Activated T-helper 17 cell treated with anti-CD3 and anti-CD28 coated beads, Interleukin-2, amount 50 U/mL, for 72 hours (primary cell): ENCODE results near the gene SEC23B. TPM values are rescaled to one million over a fixed set of nuclear protein-coding genes. Genes with fewer than 3 reads are reported as not detected.
"Not testable (repeated sequence)": the region's sequence is repeated elsewhere in the genome, so short reads cannot be mapped to it uniquely, and the experiment has no call there.

Source experiments
- ATAC-seq: fragments of 150-1000 bp; cut with Tn5 transposase; replicated peaks from 2 replicates; pipeline ENCODE4 v1.10.0; 2021; ENCODE audit warnings: mild to moderate bottlenecking, moderate library complexity
- H3K27ac Mint-ChIP-seq: one replicate; pipeline ENCODE4 v1.8.0; 2022; ENCODE audit warnings: mixed read lengths
- H3K27me3 Mint-ChIP-seq: one replicate; pipeline ENCODE4 v1.8.0; 2022; ENCODE audit warnings: mixed read lengths
- H3K36me3 Mint-ChIP-seq: one replicate; pipeline ENCODE4 v1.8.0; 2022; ENCODE audit warnings: low read depth, mild to moderate bottlenecking, mixed read lengths
- H3K4me1 Mint-ChIP-seq: one replicate; pipeline ENCODE4 v1.8.0; 2022; ENCODE audit warnings: mixed read lengths
- H3K4me3 Mint-ChIP-seq: one replicate; pipeline ENCODE4 v1.8.0; 2022; ENCODE audit warnings: mild to moderate bottlenecking, mixed read lengths
- H3K9me3 Mint-ChIP-seq: one replicate; pipeline ENCODE4 v1.8.0; 2022; ENCODE audit warnings: mixed read lengths
- total RNA-seq, 2 donors: library from RNA; stranded (reverse); gene quantifications; one replicate each; pipeline ENCODE4 v1.2.3, GENCODE V29; 2022

SEC23B gene
- total RNA-seq, 2 donors from 2014 or later, result 97.7 to 105 TPM

DNA sequence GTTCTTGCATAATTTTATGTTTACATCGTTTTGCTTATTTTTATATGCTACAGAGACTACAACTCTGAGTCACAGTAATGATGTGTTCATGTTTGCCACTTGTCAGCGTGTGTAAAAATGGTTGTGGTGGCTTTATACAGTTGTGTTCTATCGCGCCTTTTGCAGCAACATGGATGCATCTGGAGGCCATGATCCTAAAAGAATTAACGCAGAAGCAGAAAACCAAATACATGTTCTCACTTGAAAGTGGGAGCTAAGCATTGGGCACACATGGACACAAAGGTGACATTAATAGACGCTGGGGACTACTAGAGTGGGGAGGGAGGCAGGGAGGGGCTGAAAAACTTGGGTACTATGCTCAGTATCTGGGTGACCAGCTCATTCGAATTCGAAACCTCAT lies 996 bp upstream of the SEC23B start:
- Mint-ChIP-seq H3K4me1 (peaks cover 16% of the 10 kb centered on the region), H3K4me3 (peak overlapping the region; percentile 96)
- ATAC-seq, result peak; percentile 36

DNA sequence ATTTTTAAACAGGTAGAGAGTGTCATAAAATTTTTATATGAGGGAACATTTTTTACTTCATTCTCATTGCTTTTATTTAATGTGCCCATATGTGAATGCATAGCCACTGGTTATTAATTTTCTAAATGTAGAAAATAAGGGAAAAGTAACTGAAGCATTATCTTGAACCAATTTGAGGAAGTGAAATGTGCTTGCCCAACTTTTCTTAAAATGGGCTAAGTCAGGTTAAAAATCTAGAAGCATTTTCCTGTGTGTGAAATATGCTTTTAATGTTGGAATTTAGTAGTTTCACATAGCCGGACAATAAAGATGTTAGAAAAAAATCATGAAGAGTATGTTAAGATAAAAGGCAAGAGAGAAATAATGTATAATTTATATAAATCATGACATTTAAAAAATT lies 3.8 kb downstream of the SEC23B start:
- Mint-ChIP-seq H3K27ac (no peak overlapping the region), H3K36me3 (no peaks in the 10 kb centered on the region), H3K27me3 (no peaks in the 10 kb centered on the region), H3K4me3 (peak overlapping the region; percentile 10), H3K9me3 (no peaks in the 10 kb centered on the region), H3K4me1 (peaks cover 21% of the 10 kb centered on the region)
- ATAC-seq, result no peak

More for the DNA sequence above, 996 bp upstream of the SEC23B start:
- Mint-ChIP-seq H3K36me3 (no peaks in the 10 kb centered on the region), H3K27me3 (no peaks in the 10 kb centered on the region), H3K27ac (peak overlapping the region; percentile 99), H3K9me3 (no peaks in the 10 kb centered on the region)

DNA sequence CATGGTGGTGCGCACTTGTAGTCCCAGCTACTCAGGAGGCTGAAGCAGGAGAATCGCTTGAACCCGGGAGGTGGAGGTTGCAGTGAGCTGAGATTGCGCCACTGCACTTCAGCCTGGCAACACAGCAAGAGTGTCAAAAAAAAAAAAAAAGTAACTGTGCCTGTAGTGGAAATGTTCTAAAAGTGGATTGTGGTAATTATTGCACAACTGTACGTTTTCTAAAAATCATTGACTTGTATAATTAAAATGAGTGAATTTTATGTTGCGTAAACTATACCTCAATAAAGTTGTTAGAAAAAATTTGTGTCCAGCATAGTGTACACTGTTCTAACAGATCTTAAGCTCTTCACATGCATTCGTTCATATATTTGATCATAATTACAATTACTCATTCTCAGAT lies 5.5 kb downstream of the SEC23B start:
- no peaks in the 10 kb centered on the region for H3K36me3 Mint-ChIP-seq
- H3K27ac Mint-ChIP-seq, result no peak overlapping the region
- no peaks in the 10 kb centered on the region for H3K9me3 Mint-ChIP-seq
- H3K4me3 Mint-ChIP-seq, result no peak overlapping the region
- no peak for ATAC-seq
- no peaks in the 10 kb centered on the region for H3K27me3 Mint-ChIP-seq
- peaks cover 17% of the 10 kb centered on the region for H3K4me1 Mint-ChIP-seq

DNA sequence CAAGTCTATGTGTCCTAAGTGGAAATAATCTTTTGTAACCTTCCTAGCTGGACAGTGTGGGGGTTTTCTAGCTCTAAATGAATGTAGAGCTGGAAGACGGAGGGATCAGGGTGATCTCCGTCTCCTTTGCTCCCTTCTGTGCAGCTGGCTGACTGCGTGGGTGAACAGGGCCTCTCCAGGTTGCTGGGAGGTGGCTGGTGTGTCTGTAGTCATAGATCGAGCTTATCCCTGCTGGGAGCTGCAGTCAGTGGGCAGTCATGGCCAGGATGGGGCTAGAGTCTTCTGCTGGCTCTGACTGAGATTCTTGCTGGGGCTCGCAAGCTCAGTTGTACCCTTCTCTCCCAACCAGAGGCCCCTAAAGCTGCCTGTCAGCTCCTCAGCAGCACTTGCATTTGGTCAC lies 6.4 kb downstream of the SEC23B start:
- H3K9me3 Mint-ChIP-seq, result no peaks in the 10 kb centered on the region
- no peaks in the 10 kb centered on the region for H3K36me3 Mint-ChIP-seq
- no peak overlapping the region for H3K4me3 Mint-ChIP-seq
- no peaks in the 10 kb centered on the region for H3K27me3 Mint-ChIP-seq
- no peak overlapping the region for H3K27ac Mint-ChIP-seq
- ATAC-seq, result no peak
- H3K4me1 Mint-ChIP-seq, result peaks cover 17% of the 10 kb centered on the region

DNA sequence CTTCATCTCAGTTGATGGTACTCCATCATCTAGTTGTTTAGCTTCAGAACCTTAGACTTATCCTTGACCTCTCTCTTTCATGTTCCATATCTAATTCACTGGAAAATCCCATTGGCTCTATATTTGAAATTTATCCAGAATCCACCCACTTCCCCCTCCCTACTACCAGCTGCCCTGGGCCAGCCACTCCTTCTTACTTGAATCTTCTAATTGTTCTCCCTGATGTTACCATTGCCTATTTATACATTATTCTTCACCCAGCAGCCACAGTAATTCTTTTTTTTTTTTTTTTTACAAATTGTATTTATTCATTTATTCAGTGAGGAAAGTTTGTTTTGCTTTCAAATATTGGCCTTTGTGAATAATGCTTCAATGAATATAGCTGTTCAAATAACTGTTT lies 8.2 kb downstream of the SEC23B start:
- H3K27me3 Mint-ChIP-seq, result no peaks in the 10 kb centered on the region
- no peaks in the 10 kb centered on the region for H3K9me3 Mint-ChIP-seq
- H3K27ac Mint-ChIP-seq, result no peak overlapping the region
- no peak for ATAC-seq
- no peak overlapping the region for H3K4me3 Mint-ChIP-seq
- no peaks in the 10 kb centered on the region for H3K36me3 Mint-ChIP-seq
- H3K4me1 Mint-ChIP-seq, result peaks cover 9% of the 10 kb centered on the region

DNA sequence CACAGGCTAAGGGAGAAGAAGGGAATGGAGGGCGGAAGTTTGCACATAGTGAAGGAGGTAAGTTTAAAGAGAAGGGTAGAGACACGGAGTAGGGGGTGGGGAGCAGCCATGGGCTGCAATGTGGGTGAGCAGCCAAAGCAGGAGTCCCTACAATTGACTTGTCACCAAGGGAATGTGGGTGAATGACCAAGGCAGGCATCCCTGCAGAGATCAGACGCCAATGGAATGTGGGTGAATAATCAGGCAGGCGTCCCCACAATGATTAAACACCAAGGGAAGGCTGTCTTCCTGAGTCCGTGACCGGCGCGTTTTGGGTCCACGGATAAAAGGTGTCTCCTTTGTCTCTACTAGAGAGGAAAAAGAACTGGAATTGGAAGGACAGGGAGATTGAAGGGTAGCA lies 14.3 kb downstream of the SEC23B start:
- not testable (repeated sequence) for H3K4me1 Mint-ChIP-seq, H3K27ac Mint-ChIP-seq, H3K9me3 Mint-ChIP-seq, ATAC-seq, H3K27me3 Mint-ChIP-seq, H3K4me3 Mint-ChIP-seq, H3K36me3 Mint-ChIP-seq

DNA sequence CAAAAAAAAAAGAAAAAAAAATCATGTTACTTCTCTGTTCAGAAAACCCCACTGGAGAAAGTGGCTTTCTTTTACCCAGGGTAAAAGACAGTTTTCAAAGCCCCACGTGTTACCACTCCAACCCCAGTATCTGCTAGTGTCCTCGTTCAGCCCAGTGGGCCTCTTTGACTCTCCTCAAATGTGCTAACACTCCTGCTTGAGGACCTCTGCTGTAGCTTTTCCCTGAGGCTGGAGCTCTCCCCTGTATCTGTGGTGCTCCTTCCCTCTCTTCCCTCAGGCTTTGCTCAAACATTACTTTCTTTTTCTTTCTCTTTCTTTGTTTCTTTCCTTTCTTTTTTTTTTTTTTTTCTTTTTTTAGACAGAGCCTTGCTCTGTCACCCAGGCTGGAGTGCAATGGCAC lies 15.3 kb downstream of the SEC23B start:
- no peaks in the 10 kb centered on the region for H3K27me3 Mint-ChIP-seq
- no peak overlapping the region for H3K4me3 Mint-ChIP-seq
- H3K27ac Mint-ChIP-seq, result no peak overlapping the region

DNA sequence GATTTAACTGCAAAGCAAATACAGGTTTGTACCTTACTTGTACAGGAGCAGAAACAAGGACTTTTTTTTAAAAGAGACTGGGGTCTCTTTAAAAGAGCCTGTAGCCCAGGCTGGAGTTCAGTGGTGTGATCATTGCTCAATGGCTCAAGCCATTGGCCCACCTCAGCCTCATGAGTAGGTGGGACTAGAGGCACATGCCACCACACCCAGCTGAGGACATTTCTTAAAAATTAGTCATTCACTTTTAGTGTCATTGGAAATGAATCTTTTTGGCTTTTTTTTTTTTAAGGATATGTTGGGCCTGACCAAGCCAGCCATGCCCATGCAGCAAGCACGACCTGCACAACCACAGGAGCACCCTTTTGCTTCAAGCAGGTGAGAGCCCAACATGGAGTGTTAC lies 16.9 kb downstream of the SEC23B start:
- H3K36me3 Mint-ChIP-seq, result no peaks in the 10 kb centered on the region
- H3K9me3 Mint-ChIP-seq, result no peaks in the 10 kb centered on the region
- peaks cover 4% of the 10 kb centered on the region for H3K4me1 Mint-ChIP-seq
- H3K4me3 Mint-ChIP-seq, result no peak overlapping the region
- ATAC-seq, result no peak
- no peaks in the 10 kb centered on the region for H3K27me3 Mint-ChIP-seq
- no peak overlapping the region for H3K27ac Mint-ChIP-seq

More for the DNA sequence above, 15.3 kb downstream of the SEC23B start:
- H3K4me1 Mint-ChIP-seq, result peaks cover 4% of the 10 kb centered on the region
- H3K9me3 Mint-ChIP-seq, result no peaks in the 10 kb centered on the region
- no peak for ATAC-seq
- H3K36me3 Mint-ChIP-seq, result no peaks in the 10 kb centered on the region

DNA sequence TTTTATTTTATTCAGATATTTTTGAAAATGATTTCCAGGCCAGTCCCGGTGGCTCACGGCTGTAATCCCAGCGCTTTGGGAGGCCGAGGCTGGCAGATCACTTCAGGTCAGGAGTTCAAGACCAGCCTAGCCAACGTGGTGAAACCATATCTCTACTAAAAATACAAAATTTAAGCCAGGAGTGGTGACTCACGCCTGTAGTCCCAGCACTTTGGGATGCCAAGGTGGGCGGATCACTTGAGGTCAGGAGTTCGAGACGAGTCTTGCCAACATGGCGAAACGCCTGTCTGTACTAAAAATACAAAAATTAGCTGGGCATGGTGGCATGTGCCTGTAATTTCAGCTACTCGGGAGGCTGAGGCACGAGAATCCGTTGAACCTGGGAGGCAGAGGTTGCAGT lies 19.0 kb downstream of the SEC23B start:
- not testable (repeated sequence) for H3K27ac Mint-ChIP-seq, H3K27me3 Mint-ChIP-seq, H3K9me3 Mint-ChIP-seq, H3K4me3 Mint-ChIP-seq, H3K4me1 Mint-ChIP-seq, ATAC-seq
- H3K36me3 Mint-ChIP-seq, result peaks cover 16% of the 10 kb centered on the region

DNA sequence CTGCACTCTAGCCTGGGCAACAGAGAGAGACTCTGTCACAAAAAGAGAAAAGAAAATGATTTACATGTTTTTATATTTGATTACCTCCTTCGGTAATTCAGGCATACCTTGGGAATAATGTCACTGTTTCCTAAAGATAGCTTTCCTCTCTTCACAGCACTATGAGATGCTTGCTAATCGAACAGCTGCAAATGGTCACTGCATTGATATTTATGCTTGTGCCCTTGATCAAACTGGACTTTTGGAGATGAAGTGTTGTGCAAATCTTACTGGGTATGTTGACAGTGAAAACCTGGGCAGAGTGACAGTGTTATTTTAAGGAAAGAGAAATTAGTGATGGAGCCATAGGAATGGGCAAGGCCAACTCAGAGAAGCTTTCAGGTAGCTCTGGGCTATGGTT lies 19.6 kb downstream of the SEC23B start:
- Mint-ChIP-seq H3K4me1 (peaks cover 4% of the 10 kb centered on the region), H3K27ac (no peak overlapping the region), H3K4me3 (no peak overlapping the region), H3K27me3 (no peaks in the 10 kb centered on the region), H3K36me3 (peaks cover 22% of the 10 kb centered on the region), H3K9me3 (no peaks in the 10 kb centered on the region)
- no peak for ATAC-seq

DNA sequence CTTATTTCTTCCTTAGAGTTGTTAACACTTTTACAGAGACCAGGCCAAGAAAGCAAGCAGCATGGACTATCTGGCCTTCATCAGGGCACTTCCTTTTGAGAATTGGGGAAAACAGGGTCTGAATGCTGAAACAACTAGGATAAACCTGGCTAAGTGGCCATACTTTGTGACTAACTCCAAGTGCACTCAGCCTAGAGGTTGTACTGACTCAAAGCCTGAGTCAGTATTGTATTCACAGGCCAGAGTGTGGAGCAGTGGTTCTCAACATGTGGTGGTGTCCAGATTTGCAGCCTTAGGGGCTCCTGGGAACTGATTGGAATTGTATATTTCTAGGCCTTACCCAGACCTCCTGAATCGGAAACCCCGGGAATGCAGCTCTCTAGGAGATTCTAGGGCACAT lies 20.1 kb downstream of the SEC23B start:
- Mint-ChIP-seq H3K4me1 (peaks cover 4% of the 10 kb centered on the region), H3K27ac (no peak overlapping the region), H3K4me3 (no peak overlapping the region), H3K36me3 (peaks cover 27% of the 10 kb centered on the region), H3K27me3 (no peaks in the 10 kb centered on the region), H3K9me3 (no peaks in the 10 kb centered on the region)
- no peak for ATAC-seq

DNA sequence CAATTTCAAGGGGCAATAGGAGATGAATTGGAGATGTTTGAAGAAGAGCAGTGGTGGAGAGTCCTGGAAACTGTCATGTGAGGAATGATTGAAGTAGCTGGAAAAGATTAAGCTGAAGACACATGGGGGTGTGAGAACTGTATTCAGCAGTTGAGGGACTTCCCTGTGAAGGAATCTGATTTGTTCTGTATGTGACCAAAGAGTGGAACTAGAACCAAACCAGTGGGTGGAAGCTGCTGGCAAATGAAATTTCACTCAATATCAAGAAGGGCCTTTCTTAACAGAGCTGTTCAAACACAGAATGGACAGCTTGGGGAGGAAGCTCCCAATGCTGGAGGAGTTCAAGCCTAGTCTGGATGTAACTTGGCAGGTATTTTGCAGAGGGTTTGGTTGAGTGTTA lies 21.3 kb downstream of the SEC23B start:
- H3K36me3 Mint-ChIP-seq, result peaks cover 39% of the 10 kb centered on the region
- peak overlapping the region; percentile 6 for H3K27ac Mint-ChIP-seq
- no peaks in the 10 kb centered on the region for H3K27me3 Mint-ChIP-seq
- peaks cover 4% of the 10 kb centered on the region for H3K4me1 Mint-ChIP-seq
- no peak overlapping the region for H3K4me3 Mint-ChIP-seq
- ATAC-seq, result no peak
- H3K9me3 Mint-ChIP-seq, result no peaks in the 10 kb centered on the region

DNA sequence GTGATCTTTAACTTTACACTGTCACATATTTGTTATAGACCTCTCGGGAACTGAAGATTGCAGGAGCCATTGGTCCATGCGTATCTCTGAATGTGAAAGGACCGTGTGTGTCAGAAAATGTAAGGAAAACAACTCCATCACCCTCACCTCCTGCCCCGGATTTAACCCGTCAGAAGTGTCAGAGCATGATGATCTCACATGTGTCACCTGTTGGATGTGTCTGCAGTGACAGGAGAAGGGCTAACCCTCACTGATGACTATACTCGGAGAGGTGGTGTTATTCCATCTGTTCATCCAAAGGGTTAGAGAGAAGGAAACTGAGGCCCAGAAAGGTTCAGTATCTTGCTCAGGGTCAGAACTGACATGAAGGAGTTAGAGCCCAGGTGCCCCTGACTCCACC lies 24.9 kb downstream of the SEC23B start:
- Mint-ChIP-seq H3K9me3 (no peaks in the 10 kb centered on the region), H3K27ac (no peak overlapping the region), H3K4me3 (no peak overlapping the region), H3K36me3 (peaks cover 75% of the 10 kb centered on the region), H3K27me3 (no peaks in the 10 kb centered on the region), H3K4me1 (no peaks in the 10 kb centered on the region)
- no peak for ATAC-seq

DNA sequence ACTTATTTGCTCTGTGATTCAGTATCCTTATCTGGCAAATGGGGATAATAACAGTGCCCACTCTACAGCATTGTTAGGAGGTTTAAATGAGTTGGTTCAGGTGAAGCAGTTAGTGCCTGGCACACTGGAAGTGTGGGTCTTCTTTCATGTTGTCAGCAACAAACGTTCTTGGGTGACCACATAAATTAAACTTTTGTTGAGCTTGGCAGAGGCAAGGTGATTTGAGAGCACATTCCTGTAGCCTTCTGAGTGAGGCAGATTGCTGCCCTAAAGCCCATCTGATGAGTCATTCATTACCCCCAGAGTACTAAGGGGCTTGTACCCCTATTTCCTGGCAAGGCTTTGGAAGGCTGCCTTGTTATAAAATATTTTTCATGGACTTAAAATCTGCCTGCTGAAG lies 25.8 kb downstream of the SEC23B start:
- no peak for ATAC-seq
- Mint-ChIP-seq H3K36me3 (peaks cover 84% of the 10 kb centered on the region), H3K9me3 (no peaks in the 10 kb centered on the region), H3K4me1 (no peaks in the 10 kb centered on the region), H3K4me3 (no peak overlapping the region), H3K27me3 (no peaks in the 10 kb centered on the region), H3K27ac (no peak overlapping the region)

DNA sequence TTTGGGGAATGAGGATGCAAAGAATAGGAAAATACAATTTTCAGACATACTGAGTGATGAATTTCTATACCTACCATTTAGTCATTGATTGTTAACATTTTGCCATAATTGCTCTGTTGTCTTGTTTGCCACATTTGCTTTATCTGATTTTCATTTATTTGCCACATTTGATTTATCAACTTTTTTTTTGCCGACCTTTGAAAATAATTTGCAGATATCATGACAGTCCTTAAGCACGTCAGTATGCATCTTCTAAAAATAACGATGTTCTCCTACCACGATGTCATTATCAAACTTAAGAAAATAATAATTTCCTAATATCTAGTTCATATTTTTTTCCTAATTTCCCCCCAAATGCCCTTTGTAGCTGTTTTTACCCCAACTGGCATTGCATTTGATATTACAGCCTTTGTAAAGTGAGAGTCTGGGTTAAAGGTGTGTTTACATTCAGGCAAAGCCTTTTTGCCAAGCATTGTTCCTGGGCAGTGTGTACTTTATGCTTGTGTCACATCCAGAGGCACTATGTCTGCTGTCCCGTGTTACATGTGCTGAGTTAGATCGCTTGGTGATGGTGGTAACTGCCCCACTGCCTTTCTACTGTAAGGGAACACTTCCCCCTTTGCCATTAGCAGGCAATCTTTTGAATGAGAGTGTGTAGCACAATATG lies 26.4 kb downstream of the SEC23B start:
- Mint-ChIP-seq H3K4me1 (no peaks in the 10 kb centered on the region), H3K27ac (no peak overlapping the region), H3K4me3 (no peak overlapping the region), H3K36me3 (peaks cover 90% of the 10 kb centered on the region), H3K27me3 (no peaks in the 10 kb centered on the region), H3K9me3 (no peaks in the 10 kb centered on the region)
- ATAC-seq, result no peak

DNA sequence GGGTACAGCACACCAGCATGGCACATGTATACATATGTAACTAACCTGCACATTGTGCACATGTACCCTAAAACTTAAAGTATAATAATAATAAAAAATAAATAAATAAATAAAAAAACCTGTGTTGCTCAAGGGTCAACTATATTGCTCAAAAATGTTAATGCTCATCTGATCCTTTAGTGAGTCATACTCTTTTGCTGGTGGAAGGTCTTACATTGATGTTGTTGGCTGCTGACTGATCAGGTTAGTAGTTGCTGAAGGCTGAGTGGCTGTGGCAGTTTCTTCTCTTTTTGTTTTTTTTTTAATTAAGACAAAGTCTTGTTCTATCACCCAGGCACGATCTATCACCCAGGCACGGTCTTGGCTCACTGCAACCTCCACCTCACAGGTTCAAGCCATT lies 29.9 kb downstream of the SEC23B start:
- Mint-ChIP-seq H3K27ac (no peak overlapping the region), H3K36me3 (peaks cover 97% of the 10 kb centered on the region), H3K4me1 (peaks cover 4% of the 10 kb centered on the region), H3K27me3 (no peaks in the 10 kb centered on the region), H3K9me3 (no peaks in the 10 kb centered on the region), H3K4me3 (no peak overlapping the region)
- ATAC-seq, result no peak
